ENCODE results near the gene SYNE2.

Gene SYNE2

DNA sequence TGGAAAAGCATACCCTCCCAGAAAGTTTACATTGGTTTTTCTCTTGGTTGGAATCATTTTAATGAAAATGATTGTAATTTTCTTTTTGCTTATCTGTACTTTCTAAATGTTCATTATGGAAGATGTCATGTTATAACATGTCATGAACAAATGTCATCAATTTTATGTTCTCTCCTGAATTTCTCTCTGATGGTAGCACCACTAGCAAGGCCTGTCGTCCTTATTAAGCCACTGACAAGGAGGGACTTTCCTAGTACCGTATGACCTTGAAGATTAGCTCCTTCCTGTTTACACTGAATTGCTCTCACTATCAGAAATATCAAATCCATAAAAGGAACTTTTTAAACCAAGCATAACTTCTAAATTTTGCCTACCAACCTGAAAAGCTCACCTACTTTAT lies 342.4 kb downstream of the SYNE2 start:
- in situ Hi-C loops (cut with HindIII; ENCODE audit: low sequenced_read_pairs): no loop called here
- TF ChIP-seq, protein P1, sequence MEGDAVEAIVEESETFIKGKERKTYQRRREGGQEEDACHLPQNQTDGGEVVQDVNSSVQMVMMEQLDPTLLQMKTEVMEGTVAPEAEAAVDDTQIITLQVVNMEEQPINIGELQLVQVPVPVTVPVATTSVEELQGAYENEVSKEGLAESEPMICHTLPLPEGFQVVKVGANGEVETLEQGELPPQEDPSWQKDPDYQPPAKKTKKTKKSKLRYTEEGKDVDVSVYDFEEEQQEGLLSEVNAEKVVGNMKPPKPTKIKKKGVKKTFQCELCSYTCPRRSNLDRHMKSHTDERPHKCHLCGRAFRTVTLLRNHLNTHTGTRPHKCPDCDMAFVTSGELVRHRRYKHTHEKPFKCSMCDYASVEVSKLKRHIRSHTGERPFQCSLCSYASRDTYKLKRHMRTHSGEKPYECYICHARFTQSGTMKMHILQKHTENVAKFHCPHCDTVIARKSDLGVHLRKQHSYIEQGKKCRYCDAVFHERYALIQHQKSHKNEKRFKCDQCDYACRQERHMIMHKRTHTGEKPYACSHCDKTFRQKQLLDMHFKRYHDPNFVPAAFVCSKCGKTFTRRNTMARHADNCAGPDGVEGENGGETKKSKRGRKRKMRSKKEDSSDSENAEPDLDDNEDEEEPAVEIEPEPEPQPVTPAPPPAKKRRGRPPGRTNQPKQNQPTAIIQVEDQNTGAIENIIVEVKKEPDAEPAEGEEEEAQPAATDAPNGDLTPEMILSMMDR (IDR thresholded peaks at IDR 0.05; ENCODE audit: low read depth, low read length): no peak
- no peak for DNase-seq (ENCODE audit: low read depth, low spot score)
- H3K4me3 ChIP-seq (ENCODE audit: low read depth, low read length): no peak overlapping the region

DNA sequence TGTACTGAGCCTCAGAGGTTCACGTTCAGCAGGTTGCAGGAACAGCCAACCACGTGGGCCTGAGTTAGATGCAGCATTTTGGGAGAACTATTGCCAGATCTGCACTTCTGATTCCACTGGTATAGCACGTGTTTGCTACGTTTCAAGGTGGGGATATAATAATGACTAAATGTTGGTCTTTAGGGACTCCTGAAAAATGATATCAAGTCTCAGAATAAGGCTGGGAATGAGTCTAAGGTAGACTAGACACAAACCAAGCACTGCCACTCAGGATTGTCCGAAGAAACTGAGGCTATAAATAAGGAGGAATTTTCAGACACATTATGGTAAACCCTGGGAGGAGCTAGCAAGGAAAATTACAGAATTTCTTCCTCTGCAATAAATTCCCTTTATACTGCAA lies 343.3 kb downstream of the SYNE2 start:
- in situ Hi-C loops (cut with HindIII; ENCODE audit: low sequenced_read_pairs): no loop called here
- DNase-seq (ENCODE audit: low read depth, low spot score): no peak
- TF ChIP-seq, protein P1 (IDR thresholded peaks at IDR 0.05; ENCODE audit: low read depth, low read length): no peak
- H3K4me3 ChIP-seq (ENCODE audit: low read depth, low read length): no peak overlapping the region

DNA sequence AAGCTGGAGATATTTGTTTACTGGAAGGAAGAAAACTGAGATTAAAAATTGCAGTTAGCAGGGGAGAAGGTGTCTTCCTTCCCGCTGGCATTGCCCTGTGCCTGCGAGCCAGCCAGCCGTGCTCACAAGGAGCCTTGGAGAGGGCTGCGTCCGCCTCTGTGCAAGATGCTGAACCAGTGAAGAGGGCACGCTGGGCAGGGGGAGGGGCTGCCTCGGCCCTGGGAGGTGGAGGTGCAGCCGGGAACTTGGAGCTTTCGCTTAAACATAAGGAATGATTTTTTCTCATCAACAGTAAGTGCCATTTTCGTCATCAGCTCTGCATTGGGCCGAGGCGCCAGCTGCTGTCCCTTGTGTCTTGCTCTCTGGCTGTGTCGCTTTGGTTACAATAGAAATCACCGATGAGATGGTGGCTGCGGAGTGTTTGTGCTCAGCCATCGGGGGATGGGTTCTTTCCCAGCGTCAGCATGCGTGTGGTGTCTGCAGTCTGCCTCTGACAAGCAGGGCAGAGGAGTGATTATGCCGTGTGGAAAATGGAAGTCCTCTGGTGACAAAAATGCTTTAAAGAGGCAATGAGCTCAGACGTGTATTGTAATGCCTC lies 344.1 kb downstream of the SYNE2 start:
- TF ChIP-seq, protein P1 (IDR thresholded peaks at IDR 0.05; ENCODE audit: low read depth, low read length): no peak
- in situ Hi-C loops (cut with HindIII; ENCODE audit: low sequenced_read_pairs): no loop called here
- peak; percentile 52 for DNase-seq (ENCODE audit: low read depth, low spot score)

DNA sequence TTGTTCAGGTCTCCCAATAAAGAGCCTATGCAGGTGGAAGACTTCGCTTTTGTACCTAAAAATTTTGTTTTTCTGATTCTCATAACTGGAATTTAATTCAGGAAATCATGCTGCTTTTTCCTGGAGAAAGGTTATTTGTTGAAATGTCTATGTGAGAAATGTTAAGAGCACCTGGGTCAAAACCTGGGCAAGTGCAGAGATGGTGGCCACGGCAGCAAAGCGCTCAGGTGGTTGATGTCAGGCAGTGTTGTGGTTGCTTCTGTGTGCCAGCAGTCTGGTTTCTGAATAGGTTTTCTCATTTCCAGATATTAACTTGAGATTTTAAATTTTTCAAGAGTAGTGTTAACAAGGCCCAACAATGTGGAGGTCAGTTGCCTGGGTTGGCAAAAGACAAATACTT lies 345.2 kb downstream of the SYNE2 start:
- DNase-seq (ENCODE audit: low read depth, low spot score): no peak
- TF ChIP-seq, protein P1 (IDR thresholded peaks at IDR 0.05; ENCODE audit: low read depth, low read length): no peak
- H3K4me3 ChIP-seq (ENCODE audit: low read depth, low read length): no peak overlapping the region
- in situ Hi-C loops (cut with HindIII; ENCODE audit: low sequenced_read_pairs): no loop called here

More for the DNA sequence above, 344.1 kb downstream of the SYNE2 start:
- peak overlapping the region; percentile 40 for H3K4me3 ChIP-seq (ENCODE audit: low read depth, low read length)

DNA sequence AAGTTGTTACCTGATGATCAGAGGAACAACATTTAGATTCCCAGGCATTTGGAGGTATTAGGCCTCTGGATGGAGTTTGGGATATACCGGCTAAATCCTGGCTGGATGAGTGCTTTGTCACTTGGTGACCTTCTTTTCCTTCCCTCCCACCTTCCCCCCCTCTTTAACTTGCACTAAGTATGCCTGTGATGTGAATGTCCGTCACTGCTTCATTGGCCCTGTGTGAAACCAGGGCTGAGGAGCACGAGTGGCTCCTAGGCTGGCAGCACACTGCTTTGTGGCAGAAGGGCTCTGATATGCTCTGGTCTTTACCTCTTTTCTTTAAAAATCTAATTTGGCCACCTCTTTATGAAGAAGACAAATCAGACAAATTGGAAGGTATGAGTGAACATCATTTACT lies 345.7 kb downstream of the SYNE2 start:
- no peak overlapping the region for H3K4me3 ChIP-seq (ENCODE audit: low read depth, low read length)
- in situ Hi-C loops (cut with HindIII; ENCODE audit: low sequenced_read_pairs): no loop called here
- no peak for DNase-seq (ENCODE audit: low read depth, low spot score)
- TF ChIP-seq, protein P1 (IDR thresholded peaks at IDR 0.05; ENCODE audit: low read depth, low read length): no peak

DNA sequence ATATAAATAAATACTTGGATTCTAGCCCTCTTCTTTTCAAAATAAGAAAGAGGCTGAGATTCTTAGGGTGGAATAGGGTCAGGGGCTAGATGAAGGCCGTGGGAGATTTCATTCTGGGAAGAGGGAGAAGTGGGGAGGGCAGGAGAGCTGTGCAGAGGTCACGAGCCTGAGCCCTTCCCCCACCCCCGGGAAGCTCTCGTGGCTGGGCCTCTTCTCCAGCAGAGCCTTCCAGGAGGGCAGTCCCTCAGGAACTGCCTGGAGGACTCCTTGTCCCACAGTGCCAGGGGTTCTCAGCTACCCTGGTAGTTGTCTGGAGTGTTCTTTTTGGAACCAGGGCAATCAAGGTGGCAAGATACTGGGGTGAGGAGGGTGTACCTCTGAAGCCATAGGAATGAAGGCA lies 347.4 kb downstream of the SYNE2 start:
- TF ChIP-seq, protein P1 (IDR thresholded peaks at IDR 0.05; ENCODE audit: low read depth, low read length): no peak
- in situ Hi-C loops (cut with HindIII; ENCODE audit: low sequenced_read_pairs): no loop called here
- DNase-seq (ENCODE audit: low read depth, low spot score): no peak
- H3K4me3 ChIP-seq (ENCODE audit: low read depth, low read length): no peak overlapping the region

Data from astrocyte of the spinal cord (primary cell).